AG09309 (cell line): ENCODE measurements around the gene MGAT5B.

Source experiments
- DNase-seq: peaks from one replicate; pipeline ENCODE4 v3.0.0-alpha.2; 2010; ENCODE audit warnings: low read depth
- H3K4me3 ChIP-seq: 2 replicates; pipeline ENCODE4 v1.5.1; 2011; ENCODE audit warnings: mild to moderate bottlenecking, low read depth, low read length, moderate library complexity; ENCODE audit not compliant: control insufficient read depth
- TF ChIP-seq, protein P1 (sequence below): IDR thresholded peaks from 2 replicates; pipeline ENCODE4 v1.5.1; 2011; ENCODE audit warnings: mild to moderate bottlenecking, low read depth, low read length, inconsistent platforms; ENCODE audit not compliant: insufficient read depth, control insufficient read depth; ENCODE audit errors: missing control alignments

The MGAT5B gene

DNA sequence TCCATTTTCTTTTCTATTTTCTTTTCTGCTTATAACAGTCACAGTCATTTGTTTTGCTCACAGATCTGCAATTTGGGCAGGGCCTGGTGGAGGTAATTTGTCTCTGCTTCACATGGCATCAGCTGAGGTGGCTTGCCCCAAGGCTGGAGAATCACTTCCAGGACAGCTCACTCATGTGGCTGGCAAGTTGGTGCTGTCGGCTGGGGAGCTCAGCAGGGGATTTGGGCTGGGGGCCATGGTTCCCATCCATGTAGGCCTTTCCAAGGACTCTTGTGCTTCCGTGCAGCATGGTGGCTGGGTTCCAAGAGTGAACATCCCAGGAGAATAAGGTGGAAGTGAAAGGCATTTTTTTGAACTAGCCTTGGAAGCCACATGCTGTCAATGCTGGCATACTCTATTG, 85.7 kb downstream of the MGAT5B start:
- TF ChIP-seq, protein P1, sequence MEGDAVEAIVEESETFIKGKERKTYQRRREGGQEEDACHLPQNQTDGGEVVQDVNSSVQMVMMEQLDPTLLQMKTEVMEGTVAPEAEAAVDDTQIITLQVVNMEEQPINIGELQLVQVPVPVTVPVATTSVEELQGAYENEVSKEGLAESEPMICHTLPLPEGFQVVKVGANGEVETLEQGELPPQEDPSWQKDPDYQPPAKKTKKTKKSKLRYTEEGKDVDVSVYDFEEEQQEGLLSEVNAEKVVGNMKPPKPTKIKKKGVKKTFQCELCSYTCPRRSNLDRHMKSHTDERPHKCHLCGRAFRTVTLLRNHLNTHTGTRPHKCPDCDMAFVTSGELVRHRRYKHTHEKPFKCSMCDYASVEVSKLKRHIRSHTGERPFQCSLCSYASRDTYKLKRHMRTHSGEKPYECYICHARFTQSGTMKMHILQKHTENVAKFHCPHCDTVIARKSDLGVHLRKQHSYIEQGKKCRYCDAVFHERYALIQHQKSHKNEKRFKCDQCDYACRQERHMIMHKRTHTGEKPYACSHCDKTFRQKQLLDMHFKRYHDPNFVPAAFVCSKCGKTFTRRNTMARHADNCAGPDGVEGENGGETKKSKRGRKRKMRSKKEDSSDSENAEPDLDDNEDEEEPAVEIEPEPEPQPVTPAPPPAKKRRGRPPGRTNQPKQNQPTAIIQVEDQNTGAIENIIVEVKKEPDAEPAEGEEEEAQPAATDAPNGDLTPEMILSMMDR = no peak
- no peak for DNase-seq
- H3K4me3 ChIP-seq = no peak overlapping the region

DNA sequence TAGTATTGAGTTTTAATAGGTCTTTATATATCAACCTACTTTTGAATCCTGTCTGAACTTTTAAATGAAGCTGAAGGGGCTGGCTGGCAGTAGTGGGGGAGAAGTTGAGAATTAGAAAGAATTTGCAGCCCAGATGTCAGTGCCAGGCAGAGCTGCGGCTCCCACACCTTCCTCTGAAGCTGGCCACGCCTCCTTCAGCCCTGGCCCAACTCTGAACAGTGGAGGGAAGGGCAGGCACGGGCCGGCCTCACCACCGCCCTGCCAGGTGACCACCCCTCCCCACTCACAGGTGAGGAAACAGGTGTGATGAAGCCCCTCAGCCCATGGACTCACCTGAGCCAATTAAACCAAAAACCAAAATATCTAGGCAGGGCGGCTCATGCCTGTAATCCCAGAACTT, 87.0 kb downstream of the MGAT5B start:
- DNase-seq = no peak
- TF ChIP-seq, protein P1 = no peak
- H3K4me3 ChIP-seq = no peak overlapping the region

DNA sequence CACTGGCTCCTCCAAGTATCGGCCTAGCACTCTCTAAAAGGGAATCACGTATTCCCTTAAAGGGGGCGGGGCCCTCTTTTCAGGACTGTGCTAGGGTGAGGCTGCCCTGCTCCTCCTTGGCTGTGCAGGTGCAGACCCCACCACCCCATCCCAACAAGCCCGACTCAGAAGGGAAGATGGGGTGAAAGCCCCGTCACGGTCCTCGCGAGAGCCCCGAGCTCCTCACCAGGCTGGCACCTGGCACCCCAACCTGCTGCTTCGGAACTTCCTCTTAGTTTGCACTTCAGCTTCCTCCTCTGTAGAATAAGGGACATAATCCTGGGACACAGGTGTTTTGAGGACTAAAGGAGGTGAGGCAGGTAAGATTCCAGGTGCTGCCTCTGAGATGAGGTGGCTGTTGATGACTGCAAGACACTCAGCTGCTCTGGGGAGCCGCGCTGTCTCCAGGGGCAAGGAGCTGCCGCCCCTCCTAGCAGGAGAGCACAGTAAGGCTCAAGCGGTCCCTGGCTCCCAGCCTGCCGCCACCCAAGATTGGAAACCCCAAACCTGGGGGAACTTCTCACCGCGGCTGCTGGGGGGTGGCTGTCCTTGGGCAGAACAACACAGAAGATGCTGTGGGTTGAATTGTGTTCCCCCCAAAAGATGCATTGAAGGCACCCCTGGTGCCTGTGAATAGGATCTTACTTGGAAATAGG, 88.8 kb downstream of the MGAT5B start:
- TF ChIP-seq, protein P1 = no peak
- no peak for DNase-seq
- H3K4me3 ChIP-seq = no peak overlapping the region

DNA sequence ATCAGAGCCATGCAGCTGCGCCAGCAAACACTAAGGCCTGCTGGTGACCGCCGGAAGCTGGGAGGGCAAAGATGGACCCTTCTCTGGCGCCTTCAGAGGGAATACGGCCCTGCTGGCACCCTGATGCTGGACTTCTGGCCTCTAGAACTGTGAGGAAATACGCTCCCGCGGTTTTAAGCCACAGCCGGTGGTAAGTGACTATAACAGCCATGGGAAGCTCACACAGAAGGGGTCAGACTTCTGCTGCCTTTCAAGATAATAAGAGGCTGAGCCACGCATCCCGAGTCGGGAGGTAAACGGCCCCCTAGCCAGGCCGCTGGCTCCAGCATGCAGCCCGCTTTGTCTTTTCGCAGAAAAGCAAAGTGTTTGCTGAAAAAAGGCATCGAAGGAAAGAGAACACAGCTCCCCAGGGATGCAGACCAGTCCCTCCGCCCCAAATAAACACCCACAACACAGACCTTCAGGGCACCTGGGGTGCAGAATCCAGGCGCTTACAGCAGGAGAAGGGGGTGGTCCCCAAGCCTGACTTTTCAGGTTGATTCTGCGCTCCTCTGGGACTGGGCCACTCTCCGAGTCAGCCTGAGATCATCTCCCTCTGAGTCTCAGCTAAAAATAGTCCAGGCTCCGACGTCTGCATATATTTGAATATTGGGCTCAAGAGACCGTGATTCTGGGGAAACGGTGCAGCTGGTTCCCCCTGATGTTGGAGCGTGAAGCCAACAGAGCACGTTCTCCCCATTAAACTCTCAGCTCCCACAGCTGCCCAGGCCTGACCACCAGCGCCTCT, 89.7 kb downstream of the MGAT5B start:
- H3K4me3 ChIP-seq = no peak overlapping the region
- DNase-seq = no peak
- TF ChIP-seq, protein P1 = no peak

GRCh38 chr17:76958974-76959373, 90.8 kb downstream of the MGAT5B start:
- DNase-seq = no peak
- TF ChIP-seq, protein P1 = no peak
- no peak overlapping the region for H3K4me3 ChIP-seq

DNA sequence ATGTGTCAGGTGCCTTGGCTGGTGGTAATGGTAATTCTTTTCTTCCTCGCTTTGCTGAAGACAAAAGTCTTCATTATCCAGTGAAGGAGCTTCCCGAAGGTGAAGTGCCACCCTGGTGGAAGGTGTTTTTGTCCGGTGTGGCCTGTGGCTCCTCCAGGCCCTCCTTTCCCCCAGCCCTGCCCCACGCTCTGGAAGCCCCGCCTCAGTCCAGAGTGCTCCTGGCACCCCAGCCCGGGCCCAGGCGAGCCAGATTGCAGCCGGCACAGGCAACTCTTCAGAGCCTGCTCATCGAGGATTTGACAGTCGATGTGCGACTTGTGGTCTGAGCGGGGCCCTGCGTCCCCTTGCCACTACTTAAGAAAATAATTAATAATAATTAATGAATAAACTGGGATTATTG, 93.7 kb downstream of the MGAT5B start:
- H3K4me3 ChIP-seq = no peak overlapping the region
- TF ChIP-seq, protein P1 = no peak
- DNase-seq = no peak

DNA sequence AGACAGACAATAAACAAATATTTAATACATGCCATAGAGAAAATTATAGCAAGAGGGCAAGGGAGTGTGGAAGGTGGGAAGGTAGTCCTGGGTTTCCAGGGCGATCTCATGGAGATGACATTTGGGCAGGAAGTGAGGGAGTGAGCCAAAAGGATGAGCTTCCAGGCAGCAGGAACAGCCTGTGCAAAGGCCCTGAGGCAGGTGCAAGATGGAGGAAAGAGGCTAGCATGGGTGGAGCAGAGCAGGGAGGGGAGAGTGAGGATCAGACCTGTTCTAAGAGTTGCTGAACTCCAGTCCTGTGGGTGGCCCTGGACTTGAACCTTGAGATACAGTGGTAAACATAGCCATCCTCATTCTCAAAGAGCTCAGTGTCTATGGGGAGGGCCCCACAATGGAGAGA, 94.7 kb downstream of the MGAT5B start:
- no peak overlapping the region for H3K4me3 ChIP-seq
- DNase-seq = no peak
- TF ChIP-seq, protein P1 = no peak
